HG02852 (cell line): Measurements from ENCODE around the gene RCAN3.

Experiments
- ATAC-seq: cut with Tn5 transposase; IDR thresholded peaks from one replicate; pipeline ENCODE4 v1.9.1; 2021; ENCODE audit warnings: mild to moderate bottlenecking, moderate library complexity; ENCODE audit not compliant: unreplicated experiment

Gene RCAN3

DNA sequence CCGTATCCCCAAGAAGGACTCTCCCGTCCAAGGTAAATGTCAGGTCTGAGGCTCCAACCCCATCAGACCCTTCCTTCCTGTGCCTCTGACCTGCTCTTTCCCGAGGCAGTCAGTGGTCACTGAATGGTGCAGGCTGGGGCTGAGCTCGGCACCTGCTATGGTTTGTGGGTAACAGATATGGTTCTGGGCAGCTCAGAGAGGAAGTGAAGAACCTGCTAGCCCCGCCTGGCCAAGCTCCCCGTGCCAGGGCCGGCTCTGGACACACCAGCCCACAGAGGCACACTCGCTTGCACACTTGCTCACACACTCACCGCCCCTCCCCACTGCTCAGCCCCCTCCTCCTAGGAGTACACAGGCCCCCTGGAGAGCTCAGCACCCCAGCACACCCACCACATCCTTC lies 69.7 kb downstream of the RCAN3 start:
- no peak for ATAC-seq

DNA sequence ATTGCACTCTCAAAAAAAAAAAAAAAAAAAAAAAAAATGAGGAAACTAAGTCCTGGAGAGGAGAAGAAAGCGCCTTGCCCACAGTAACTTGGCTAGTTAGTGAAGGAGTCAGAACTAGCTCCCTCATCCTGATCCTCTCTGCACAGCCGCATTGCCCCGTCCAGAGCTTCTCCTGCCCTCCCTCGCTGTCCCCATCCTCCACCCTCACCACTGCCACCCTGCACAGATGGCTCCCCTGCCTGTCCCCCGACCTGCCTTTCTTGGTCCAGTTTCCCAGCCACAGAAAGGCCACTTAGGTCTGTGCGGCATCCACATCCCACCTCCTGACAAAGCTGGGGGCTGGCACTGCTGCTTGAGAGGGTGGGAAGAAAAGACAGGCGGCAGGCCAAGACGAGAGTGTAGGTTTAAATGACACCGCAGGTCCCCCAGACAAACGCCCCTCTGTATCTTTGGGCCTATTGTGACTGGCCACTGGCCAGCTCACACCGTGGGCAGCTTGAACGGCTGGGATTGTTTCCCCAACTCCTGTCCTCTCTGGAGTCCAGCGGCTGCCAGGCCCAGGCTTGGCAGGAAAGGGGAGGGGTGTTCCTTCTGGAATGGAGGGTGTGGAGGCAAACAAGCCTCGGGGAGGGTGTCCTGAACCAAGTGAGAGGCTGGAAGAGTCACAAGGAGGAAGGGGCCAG lies 73.4 kb downstream of the RCAN3 start:
- ATAC-seq, result no peak

DNA sequence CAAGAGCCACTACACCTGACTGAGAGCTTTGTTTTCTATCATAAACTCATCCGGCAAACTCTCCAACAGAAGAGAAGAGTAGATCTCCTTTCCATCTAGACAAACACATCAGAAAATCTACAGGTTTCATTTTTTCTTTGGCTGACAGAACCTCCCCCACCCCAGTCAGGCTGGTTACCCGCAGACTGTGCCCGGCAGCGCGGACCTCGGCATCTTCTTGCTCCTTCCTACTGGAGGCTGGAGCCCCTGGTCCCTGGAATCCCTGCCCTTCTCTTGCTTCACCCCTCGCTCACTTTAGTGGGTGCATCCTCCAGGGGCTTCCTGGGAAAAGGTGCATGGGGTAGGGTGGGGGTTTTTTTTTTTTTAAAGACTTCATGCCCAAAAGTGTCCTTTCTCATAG lies 76.2 kb downstream of the RCAN3 start:
- ATAC-seq, result no peak

- no peak for ATAC-seq
Observed at GRCh38 chr1:24580756-24581155, 78.1 kb downstream of the RCAN3 start.

DNA sequence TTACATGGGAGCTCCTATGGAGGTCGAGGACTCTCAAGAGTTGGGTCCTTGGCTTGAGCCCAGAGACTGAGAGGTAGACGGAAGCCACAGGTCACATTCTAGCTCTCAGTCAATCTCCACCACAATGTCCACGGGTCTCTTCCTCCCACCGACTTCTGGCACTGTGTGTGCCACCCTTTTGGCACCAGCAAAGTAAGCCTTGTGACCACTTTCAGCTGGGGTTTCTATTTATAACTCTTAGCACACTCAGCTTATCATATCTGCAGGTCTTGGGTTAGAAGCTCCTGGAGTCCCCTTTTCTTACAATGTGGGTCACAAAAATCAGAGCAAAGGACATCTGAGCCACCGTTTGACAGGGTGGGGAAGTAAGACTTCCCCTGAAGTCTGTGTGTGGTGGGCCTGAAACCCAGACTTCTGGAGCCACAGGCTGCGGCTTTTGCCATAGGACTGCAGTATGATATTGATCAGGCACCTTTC lies 81.6 kb downstream of the RCAN3 start:
- ATAC-seq, result no peak

DNA sequence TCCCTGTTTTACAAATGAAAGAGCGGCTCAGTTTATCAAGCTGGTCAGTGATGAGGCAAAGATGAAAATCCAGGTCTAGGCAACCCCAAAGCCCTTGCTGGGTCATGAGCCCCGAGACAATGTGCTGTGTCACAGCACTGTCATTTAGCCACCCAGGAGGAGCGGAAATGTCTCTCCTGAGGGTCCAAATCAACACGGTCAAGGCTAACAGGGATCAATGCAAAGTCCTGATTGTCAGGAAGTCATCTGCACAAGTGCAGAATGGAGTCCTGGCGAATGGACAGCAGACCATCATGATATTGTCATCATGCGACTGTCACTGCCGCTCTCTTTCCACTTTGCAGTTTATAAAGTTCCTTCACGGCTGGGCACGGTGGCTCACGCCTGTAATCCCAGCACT lies 83.5 kb downstream of the RCAN3 start:
- no peak for ATAC-seq

GRCh38 chr1:24586970-24587820 lies 84.6 kb downstream of the RCAN3 start:
- no peak for ATAC-seq

DNA sequence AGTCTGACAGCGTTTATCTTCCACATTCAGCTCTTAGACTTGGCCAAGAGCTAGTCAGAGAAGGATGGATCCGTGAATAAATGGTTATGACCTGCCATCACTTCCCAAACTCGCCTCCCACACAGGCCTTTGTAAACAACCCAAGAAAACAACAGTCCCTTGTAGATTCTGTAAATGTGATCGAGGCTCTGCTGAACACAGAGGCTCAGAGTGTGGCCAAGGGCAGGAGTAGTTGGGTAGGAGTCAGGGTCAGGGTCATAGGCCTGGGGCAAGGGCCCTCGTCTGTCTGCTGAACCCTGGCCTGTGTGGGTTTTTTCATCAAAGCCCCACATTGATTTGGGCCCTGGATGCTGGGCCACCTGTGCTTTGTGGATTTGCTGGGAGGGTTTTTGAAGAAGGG lies 85.9 kb downstream of the RCAN3 start:
- ATAC-seq, result no peak

GRCh38 chr1:24589200-24589599 lies 86.6 kb downstream of the RCAN3 start:
- ATAC-seq, result no peak
